ENCODE measurements around the gene S1PR4.
"Not testable (repeated sequence)": the region's sequence is repeated elsewhere in the genome, so short reads cannot be mapped to it uniquely, and the experiment has no call there.

The S1PR4 gene

DNA sequence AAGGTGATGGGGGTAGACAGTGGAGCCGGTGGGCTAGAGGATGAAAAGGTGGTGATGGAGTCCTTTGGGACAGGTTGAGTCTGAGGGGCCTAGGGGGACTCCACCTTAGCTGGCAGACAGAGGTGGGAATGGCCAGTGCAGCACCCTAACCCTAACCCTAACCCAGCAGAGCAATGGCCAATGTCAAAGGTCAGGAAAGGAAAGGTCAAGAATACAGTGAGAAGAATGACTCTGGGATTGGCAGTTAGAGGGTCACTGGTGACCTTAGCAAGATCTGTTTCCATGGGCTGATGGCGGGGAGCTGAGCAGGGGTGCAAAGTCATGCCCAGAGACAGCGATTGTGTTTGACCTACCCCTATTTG, 26.2 kb upstream of the S1PR4 start:
- DNase-seq: no peak

DNA sequence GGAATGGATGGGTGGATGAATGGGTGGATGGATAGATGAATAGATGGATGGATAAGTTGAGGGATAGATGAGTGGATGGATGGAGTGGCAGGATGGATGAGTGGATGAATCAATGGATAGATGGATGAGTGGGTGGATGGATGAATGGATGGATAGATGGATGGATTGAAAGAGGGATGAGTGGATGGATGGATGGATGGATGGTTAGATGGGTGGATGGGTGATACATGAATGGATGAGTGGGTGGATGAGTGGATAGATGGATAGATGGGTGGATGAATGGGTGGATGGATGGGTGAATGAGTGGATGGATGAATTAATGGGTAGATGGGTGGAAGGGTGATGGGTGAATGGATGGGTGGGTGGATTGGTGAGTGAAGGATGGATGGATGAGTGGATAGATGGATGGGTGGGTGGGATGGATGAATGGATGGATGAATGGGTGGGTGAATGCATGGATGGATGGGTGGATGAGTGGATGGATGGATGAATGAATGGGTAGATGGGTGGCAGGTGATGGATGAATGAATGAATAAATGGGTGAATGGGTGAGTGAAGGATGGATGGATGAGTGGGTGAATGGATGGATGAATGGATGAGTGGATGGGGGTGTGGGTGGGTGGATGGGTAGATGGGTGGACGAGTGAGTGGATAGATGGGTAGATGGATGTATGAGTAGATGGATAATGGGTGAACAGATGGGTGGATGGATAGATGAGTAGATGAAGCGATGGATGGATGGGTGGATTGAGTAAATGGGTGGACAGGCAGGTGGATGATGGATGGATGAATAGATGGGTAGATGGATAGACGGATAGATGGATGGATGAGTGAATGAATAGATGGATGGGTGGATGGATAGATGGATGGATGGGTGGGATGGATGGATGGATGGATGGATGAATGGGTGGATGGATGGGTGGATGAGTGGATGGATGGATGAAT, 25.0 kb upstream of the S1PR4 start:
- DNase-seq: no peak

DNA sequence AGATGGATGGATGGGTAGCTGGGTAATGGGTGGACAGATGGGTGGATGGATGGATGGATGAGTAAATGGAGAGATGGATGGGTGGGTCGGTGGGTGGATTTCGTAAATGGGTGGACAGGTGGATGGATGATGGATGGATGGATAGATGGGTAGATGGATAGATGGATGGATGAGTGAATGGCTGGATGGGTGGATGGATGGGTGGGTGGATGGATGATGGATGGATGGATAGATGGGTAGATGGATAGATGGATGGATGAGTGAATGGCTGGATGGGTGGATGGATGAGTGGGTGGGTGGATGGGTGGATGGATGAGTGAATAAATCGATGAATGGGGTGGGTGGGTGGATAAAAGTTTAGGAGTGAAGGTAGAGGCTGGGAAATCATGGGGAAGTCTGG, 24.1 kb upstream of the S1PR4 start:
- DNase-seq: not testable (repeated sequence)

DNA sequence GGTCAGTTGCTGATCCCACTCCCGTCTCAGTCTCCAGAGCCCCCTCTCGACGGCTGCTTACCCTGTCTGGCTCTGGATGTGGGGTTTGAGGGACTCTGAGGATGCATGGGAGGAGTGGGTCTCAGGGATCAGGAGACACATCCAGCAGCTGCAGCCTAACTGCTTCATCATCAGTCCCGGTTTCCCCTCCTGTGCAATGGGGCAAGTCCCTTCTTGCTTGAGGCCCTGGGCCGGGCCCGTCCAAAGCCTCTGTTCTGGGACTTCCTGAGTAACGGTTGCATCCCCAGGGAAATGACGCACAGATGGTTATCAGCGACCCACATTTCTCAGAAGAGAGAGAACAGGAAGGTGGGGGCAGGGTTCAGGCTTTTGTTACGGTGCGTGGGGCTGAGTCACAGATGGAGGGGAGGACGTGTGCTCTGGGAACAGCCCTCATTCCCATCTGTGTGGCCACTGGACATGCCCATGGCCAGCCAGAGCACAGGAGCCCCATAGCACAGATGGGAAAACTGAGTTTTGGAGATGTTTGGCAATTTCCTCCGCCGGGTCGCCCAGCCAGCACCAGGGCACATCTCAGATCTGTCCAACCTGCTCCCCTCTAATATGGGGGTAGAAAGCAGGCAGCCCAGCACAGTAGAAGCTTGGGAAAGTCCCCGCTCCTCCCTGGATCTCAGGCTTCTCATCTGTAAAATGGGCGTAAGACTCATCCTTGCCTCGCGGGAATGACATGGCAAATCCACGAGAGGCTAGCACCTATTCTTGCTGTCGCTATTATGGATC, 23.4 kb upstream of the S1PR4 start:
- DNase-seq: no peak

DNA sequence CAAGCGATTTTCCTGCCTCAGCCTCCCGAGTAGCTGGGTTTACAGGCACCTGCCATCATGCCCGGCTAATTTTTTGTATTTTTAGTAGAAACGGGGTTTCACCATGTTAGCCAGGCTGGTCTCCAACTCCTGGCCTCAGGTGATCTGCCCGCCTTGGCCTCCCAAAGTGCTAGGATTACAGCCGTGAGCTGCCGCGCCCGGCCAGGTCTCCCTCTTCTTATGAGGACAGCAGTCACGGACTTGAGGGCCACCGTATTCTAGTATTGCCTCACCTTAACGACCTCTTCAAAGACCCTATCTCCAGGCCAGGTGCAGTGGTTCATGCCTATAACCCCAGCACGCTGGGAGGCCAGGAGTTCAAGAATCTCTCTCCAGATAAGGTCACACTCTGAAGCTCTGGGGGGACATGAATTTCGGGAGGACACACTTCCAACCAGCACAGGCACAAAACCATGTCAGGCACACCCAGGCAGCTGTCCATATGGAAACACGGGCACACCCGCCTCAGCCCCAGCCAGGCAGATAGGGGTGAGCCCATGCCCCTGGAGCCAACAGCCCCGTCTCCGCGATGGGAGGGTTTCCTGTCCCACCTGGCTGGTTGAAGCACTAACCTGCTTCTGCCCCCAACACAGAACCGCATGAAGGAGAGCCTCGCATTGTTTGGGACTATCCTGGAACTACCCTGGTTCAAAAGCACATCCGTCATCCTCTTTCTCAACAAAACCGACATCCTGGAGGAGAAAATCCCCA, 21.3 kb upstream of the S1PR4 start:
- no peak for DNase-seq

DNA sequence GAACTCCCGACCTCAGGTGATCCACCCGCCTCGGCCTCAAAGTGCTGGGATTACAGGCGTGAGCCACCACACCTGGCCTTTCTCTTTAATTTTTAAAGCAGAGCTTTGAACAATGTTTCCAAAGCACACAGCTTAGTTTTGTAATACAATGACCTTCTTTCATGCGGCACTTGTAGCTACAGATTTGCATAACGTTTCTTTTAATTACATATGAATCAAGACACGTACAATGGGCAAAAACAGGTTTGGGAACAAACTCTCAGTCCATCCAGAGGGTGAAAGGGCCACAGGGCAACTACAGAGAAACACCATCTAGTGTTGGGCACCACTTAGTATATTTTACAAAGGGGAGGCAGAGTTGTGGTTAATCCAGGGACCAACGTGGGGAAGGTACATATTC, 19.0 kb upstream of the S1PR4 start:
- DNase-seq: no peak

DNA sequence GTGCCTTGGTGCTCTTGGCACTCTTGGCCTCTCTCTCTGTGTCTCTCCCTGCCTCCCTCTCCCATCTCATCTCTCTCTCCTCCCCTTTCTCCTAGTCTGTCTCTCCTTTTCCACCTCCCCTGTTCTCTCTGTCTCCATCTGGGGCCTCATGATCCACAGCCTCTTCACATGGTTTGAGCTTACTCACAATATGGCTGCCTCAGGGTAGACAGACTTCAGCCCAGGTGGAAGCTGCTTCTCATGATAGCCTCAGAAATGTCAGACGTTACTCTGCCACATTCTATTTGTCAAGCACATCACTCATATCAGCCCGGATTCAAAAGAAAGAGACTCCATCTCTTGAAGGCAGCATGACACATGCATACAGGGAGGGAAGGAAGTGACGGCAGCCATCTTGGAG, 18.4 kb upstream of the S1PR4 start:
- DNase-seq: no peak

DNA sequence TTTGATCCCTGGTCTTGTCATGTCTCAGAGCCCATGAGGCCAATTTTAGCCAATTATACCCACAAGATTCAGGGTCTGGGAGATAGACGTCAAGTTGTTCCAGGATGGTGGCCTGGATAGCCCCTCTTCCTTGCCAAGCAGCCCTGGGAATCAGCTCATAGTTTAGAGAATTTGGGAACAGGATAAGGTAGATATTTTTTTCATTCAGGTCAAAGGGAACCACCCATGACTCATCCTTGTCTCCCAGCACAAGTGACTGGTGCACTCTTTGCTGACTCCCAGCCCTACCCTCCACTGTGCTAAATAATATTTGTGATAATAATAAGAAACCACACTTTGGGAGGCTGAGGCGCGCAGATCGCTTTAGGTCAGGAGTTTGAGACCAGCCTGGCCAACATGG, 17.1 kb upstream of the S1PR4 start:
- DNase-seq: no peak

DNA sequence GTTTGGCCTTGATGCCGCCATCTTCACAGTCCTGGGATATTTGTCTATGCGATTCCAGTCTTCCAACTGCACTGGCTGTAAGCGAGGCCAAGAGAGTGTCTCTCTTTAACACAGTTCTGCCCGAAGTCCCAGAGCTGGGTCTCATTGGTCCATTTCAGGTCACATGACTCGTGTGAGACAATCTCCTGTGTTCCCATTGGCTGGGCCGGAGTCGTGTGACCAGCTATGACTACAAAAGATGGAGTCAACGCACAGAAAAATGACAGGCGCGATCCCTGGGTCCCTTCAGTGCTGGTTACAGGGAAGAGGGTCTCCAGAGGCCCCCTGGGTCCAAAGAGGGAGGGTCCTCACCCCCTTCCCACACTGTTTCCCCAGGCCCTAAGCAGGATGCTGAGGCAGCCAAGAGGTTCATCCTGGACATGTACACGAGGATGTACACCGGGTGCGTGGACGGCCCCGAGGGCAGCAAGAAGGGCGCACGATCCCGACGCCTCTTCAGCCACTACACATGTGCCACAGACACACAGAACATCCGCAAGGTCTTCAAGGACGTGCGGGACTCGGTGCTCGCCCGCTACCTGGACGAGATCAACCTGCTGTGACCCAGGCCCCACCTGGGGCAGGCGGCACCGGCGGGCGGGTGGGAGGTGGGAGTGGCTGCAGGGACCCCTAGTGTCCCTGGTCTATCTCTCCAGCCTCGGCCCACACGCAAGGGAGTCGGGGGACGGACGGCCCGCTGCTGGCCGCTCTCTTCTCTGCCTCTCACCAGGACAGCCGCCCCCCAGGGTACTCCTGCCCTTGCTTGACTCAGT, 15.9 kb upstream of the S1PR4 start:
- no peak for DNase-seq

DNA sequence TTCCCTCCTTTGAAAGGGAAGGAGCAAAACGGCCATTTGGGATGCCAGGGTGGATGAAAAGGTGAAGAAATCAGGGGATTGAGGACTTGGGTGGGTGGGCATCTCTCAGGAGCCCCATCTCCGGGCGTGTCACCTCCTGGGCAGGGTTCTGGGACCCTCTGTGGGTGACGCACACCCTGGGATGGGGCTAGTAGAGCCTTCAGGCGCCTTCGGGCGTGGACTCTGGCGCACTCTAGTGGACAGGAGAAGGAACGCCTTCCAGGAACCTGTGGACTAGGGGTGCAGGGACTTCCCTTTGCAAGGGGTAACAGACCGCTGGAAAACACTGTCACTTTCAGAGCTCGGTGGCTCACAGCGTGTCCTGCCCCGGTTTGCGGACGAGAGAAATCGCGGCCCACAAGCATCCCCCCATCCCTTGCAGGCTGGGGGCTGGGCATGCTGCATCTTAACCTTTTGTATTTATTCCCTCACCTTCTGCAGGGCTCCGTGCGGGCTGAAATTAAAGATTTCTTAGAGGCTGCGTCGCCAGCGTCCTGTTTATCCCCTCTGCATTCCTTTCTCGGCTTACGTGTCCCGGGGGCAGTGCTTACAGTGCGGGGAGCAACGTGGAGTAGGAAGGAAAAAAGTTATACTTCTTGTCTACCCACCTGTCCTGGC, 15.2 kb upstream of the S1PR4 start:
- DNase-seq: peak; percentile 55

DNA sequence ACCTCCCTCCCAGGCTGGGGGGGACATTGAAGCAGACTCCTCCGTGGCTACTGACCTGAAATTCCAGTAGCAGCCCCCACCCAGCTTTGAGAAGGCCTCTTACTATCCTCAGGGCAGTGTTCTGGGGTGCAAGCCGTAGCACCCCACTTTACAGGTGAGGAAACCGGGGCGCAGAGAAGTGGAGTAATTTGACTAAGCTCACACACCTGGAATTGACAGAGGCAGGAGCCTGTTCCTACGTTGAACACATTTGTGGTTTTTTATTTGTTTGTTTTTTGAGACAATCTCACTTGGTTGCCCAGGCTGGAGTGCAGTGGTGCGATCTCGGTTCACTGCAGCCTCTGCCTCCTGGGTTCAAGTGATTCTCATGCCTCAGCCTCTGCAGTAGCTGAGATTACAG, 14.6 kb upstream of the S1PR4 start:
- DNase-seq: no peak

DNA sequence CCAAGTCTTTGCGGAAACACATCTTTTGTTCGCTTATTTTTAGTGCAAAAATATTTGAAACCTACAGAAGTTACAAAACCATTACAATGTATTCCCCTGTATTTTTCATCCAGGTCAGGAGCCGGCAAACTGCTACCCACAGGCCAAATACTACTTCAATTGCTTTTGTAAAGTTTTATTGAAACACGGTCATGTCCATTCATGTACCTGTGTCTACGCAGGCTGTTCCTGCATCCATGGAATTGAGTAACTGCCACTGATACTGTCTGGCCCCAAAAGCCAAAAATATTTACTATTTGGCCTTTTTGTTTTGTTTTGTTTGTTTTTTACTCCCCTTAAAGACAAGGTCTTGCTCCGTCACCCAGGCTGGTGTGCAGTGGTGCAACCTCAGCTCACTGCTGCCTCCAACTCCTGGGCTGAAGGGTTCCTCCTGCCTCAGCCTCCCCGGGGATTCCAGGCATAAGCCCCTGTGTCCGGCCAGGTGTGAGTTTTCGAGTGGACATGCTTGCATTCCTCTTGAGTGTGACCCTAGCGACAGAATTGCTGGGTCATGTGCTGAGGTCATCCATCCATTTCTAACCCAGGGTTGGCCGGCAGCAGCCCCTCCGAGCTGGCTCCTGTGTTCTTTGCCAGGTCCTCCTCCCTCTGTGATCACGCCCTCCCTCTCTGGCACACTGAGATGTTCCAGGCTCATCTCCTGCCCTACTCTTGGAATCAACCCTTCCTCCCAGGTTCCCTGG, 10.9 kb upstream of the S1PR4 start:
- DNase-seq: no peak

DNA sequence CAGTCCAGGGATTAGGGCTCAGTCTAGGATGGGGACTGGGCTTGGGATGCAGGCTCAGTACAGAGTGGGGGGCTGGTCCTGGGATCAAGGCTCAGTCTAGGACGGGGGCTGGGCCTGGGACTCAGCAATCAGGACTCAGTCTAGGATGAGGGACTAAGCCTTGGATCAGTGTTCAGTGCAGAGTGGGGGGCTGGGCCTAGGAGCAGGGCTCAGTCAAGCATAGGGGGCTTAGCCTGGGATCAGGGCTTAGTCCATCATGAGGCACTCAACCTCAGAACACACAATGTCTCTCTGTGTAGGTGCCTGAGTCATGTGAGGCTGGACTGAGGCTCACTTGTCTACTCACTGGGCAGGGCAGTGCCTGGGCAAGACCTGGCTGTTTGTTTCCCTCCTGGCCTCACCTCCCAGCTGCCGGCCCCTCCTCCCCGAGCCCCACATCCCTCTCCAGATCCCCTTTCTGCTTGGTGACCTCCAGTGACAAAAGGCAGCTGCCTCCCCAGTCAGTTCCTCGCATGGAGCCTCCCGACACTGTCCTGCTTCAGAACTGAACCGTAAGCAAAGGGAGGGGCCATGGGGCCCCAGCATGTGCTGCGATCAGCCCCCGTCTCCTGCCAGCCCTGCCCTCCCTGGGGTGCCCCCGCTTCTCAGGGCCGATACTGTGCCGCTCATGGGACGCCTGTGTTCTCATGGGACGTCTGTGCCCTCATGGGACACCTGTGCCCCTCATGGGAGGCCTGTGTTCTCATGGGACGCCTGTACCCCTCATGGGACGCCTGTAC, 6.5 kb upstream of the S1PR4 start:
- no peak for DNase-seq

DNA sequence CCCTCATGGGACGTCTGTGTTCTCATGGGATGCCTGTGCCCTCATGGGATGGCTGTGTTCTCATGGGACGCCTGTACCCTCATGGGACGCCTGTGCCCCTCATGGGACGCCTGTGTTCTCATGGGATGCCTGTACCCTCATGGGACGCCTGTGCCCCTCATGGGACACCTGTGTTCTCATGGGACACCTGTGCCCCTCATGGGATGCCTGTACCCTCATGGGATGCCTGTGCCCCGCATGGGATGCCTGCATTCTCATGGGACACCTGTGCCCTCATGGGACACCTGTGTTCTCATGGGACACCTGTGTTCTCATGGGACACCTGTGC, 5.9 kb upstream of the S1PR4 start:
- not testable (repeated sequence) for DNase-seq

DNA sequence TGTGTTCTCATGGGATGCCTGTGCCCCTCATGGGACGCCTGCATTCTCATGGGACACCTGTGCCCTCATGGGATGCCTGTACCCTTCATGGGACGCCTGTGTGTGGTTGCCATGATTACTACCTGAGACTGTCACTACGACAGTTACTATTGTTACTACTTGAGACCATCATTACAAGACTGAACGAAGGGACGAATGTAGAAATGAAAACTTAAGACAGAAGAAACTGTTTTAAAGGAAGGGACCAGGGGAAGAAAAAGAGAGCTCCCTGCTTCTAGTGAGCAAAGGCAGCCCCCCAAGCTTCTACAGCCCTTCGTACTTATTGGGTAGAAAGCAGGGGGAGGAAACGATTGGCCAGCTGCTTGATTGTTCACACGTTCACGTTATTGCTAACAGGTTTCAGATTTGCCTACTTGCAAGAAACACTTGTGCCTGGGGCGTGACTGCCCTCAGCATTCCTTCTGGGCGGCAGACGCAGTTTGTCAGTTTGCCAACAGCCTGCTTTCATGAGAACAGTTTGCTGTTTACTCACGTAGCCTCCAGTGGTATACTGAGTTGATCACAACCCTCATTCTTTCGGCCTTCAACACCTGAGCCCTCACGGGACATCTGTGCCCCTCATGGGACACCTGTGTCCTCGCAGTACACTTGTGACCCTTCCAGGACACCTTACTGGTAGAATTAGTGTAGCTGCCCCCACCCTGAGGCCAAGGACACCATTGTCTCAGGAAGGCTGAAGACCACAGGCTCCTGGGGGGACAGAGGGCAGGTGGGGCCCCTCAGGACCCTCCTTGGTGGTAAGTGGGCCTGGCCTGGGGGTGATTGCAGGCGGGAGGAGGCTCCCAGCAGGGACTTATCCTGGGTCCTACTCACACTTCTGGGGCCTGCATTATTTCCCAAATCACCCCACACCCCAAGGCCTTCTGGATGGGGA, 2.5 kb upstream of the S1PR4 start:
- DNase-seq: no peak

DNA sequence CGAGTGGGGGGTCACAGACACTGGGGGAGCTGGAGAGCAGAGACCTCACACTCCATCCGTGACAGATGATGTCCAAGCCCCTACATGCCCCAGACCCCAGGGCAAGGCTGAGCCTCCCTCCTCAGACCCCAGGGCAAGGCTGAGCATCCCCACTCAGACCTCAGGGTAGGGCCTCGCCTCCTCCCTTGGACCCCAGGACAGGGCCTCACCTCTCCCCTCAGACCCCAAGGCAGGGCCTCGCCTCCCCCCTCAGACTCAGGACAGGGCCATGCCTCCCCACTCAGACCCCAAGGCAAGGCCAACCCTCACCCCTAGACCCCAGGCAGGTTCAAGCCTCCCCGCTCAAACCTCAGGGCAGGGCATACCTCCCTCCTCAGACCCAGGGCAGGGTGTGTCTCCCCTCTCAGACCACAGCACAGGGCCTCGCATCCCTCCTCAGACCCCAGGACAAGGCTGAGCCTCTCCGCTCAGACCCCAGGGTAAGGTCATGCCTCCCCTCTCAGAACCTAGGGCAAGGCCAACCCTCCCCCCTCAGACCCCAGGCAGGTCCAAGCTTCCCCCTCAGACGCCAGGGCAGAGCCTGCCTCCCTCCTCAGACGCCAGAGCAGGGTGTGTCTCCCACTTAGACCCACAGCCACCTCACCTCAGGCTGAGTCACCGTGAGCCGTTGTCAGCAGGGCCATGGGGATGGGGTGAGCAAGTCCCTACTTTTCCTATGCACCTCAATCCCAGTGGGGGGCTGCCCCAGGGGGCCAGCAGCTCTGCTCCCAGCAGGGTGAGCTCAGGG, 1.7 kb upstream of the S1PR4 start:
- DNase-seq: no peak

DNA sequence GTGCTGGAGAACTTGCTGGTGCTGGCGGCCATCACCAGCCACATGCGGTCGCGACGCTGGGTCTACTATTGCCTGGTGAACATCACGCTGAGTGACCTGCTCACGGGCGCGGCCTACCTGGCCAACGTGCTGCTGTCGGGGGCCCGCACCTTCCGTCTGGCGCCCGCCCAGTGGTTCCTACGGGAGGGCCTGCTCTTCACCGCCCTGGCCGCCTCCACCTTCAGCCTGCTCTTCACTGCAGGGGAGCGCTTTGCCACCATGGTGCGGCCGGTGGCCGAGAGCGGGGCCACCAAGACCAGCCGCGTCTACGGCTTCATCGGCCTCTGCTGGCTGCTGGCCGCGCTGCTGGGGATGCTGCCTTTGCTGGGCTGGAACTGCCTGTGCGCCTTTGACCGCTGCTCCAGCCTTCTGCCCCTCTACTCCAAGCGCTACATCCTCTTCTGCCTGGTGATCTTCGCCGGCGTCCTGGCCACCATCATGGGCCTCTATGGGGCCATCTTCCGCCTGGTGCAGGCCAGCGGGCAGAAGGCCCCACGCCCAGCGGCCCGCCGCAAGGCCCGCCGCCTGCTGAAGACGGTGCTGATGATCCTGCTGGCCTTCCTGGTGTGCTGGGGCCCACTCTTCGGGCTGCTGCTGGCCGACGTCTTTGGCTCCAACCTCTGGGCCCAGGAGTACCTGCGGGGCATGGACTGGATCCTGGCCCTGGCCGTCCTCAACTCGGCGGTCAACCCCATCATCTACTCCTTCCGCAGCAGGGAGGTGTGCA, 587 bp downstream of the S1PR4 start:
- DNase-seq: no peak
